HepG2 (cell line): Measurements from ENCODE around the gene CTNNBIP1. TPM values are rescaled to one million over a fixed set of nuclear protein-coding genes. Genes with fewer than 3 reads are reported as not detected.

Experiments
- E2F5 ChIP-seq: sonication (generic); formaldehyde crosslinking; conservative IDR thresholded peaks from 2 replicates; pipeline ENCODE4 v1.4.0; 2020; ENCODE audit warnings: missing genetic modification reagents
- ETS1 ChIP-seq: sonication (generic); formaldehyde crosslinking; IDR thresholded peaks from 2 replicates; pipeline ENCODE4 v1.4.0; 2020; ENCODE audit warnings: missing genetic modification reagents
- FOXK1 ChIP-seq: sonication (generic); formaldehyde crosslinking; IDR thresholded peaks from 2 replicates; pipeline ENCODE4 v1.4.0; 2020; ENCODE audit warnings: low read depth, missing genetic modification reagents, borderline replicate concordance
- KLF16 ChIP-seq, 2 experiments: sonication (generic) in 1 of 2; formaldehyde crosslinking in 1 of 2; IDR thresholded peaks; 2 replicates each; pipeline versions ENCODE4 v1.6.1 to v1.8.0; 2016 to 2023; ENCODE audit warnings: missing genetic modification reagents in 2 of 2, missing compliant biosample characterization in 1 of 2
- MXD4 ChIP-seq: IDR thresholded peaks from 2 replicates; pipeline ENCODE4 v1.6.1; 2016; ENCODE audit warnings: mild to moderate bottlenecking, missing biosample characterization, missing genetic modification reagents
- NCOA5 ChIP-seq: sonication (generic); formaldehyde crosslinking; IDR thresholded peaks from 2 replicates; pipeline ENCODE4 v1.4.0; 2020; ENCODE audit warnings: missing genetic modification reagents
- NRL ChIP-seq: sonication (generic); formaldehyde crosslinking; IDR thresholded peaks from 2 replicates; pipeline ENCODE4 v1.5.0; 2020; ENCODE audit warnings: missing genetic modification reagents, mild to moderate bottlenecking, moderate library complexity, borderline replicate concordance
- RNF2 ChIP-seq: fragments of 450-650 bp; conservative IDR thresholded peaks from 2 replicates; pipeline ENCODE4 v1.6.1; 2016; ENCODE audit warnings: low read depth
- THAP9 ChIP-seq: sonication (generic); formaldehyde crosslinking; IDR thresholded peaks from 2 replicates; pipeline ENCODE4; 2020; ENCODE audit warnings: missing genetic modification reagents, mild to moderate bottlenecking, borderline replicate concordance
- ZNF317 ChIP-seq: sonication (generic); formaldehyde crosslinking; IDR thresholded peaks from 2 replicates; pipeline ENCODE4 v1.5.0; 2020; ENCODE audit warnings: mild to moderate bottlenecking, missing genetic modification reagents
- ZNF431 ChIP-seq: sonication (generic); formaldehyde crosslinking; IDR thresholded peaks from 2 replicates; pipeline ENCODE4 v1.9.0; 2022; ENCODE audit warnings: missing genetic modification reagents, low read depth, mild to moderate bottlenecking, borderline replicate concordance
- ZNF441 ChIP-seq: sonication (generic); formaldehyde crosslinking; IDR thresholded peaks from 2 replicates; pipeline ENCODE4 v1.7.0; 2021; ENCODE audit warnings: missing genetic modification reagents, borderline replicate concordance
- ZNF589 ChIP-seq: sonication (generic); formaldehyde crosslinking; conservative IDR thresholded peaks from 2 replicates; pipeline ENCODE4 v1.8.0; 2022; ENCODE audit warnings: mild to moderate bottlenecking, moderate library complexity, missing genetic modification reagents
- ZNF7 ChIP-seq: IDR thresholded peaks from 2 replicates; pipeline ENCODE4 v1.6.1; 2016; ENCODE audit warnings: missing biosample characterization, missing genetic modification reagents
- ZSCAN20 ChIP-seq: sonication (generic); formaldehyde crosslinking; IDR thresholded peaks from 2 replicates; pipeline ENCODE4 v1.4.0; 2020; ENCODE audit warnings: missing genetic modification reagents, mild to moderate bottlenecking, borderline replicate concordance
- polyA plus RNA-seq, 8 experiments: library from polyadenylated mRNA; depleted of rRNA in 3 of 8; stranded (reverse) in 7 of 8; unstranded in 1 of 8; fragments of >200 nt; fragmentation: Illumina TruSeq in 4 of 8; extraction: Trizol in 4 of 8; gene quantifications; 2 replicates each; pipeline versions ENCODE4 v1.2.1 to v1.2.3, GENCODE V29; 2011 to 2016; ENCODE audit warnings: low read depth in 4 of 8, missing spikeins in 1 of 8, mixed read lengths in 1 of 8; ENCODE audit not compliant: insufficient read depth in 1 of 8
- total RNA-seq, 5 experiments: library from RNA; depleted of rRNA; stranded (reverse); fragments of >200 nt; fragmentation: Illumina TruSeq; extraction: Trizol; gene quantifications; 2 replicates each; pipeline ENCODE4 v1.2.3, GENCODE V29; 2016; ENCODE audit warnings: low read depth in 1 of 5
- TF ChIP-seq, protein P1 (sequence below): sonication (generic); formaldehyde crosslinking; IDR thresholded peaks from 2 replicates; pipeline ENCODE4 v1.4.0; 2020; ENCODE audit warnings: missing genetic modification reagents, borderline replicate concordance
- TF ChIP-seq, protein P2 (sequence below): sonication (generic); formaldehyde crosslinking; IDR thresholded peaks from 2 replicates; pipeline ENCODE4 v1.8.1; 2023; ENCODE audit warnings: mild to moderate bottlenecking, missing genetic modification reagents

The CTNNBIP1 gene
- total and polyA plus RNA-seq, 2 of the 13 experiments (the other 11 are each of a cell fraction or from before 2014, with no cell fraction given), result 71.7 to 83.0 TPM

DNA sequence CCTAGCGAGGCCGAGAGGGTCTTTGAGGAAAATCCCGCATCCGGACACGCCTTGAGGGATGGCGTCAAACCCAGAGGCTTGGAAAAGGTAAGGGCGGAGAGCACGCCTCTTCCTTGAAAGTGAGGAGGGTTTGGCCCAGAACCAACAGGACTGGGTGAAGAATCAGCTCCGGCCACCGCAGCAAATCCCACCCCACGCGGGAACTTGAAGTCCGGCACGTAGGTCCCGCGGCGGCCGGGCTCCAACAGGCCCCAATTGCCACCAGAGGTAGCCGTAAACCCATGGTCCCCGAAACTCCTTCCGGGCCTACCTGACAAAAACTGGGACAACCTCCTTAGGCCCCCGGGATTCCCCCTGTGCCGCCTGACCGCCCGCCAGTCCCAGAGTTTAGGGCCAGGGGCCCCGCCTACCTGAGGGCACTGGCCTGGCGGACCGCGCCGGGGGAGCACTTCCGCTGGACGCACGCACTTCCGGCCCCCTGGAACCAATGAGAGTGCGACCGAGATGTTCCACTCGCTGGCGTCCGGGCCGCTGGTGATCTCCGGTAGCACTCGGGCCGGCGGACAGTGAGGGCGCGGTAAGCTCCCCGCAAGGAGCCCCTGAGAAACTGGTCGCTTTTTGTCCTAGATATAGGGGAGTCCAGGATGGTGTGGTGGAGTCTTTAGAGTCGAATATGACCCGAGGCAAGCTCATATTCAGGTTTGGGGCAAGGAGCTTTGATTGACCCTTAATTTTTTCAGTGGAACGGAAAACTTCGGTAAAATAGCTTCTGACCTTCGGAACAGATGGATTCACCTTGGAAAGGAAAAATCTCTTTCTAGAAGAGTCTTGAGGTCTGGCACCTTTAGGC lies 33.1 kb upstream of the CTNNBIP1 start, which contains the start of the genes LZIC and NMNAT1 (continued):
- TF ChIP-seq THAP9 (peak; percentile 91), ZNF441 (CRISPR knock-in tag) (no peak), E2F5 (CRISPR knock-in tag) (no peak; the same call in 1 of the 2 replicates), NRL (CRISPR knock-in tag) (peak; percentile 92), ZSCAN20 (CRISPR knock-in tag) (peak; percentile 37; the same call in 1 of the 2 replicates), ETS1 (CRISPR knock-in tag) (0 out of 2 replicates have a peak, but pooled peaks have one; percentile 36), ZNF317 (CRISPR knock-in tag) (peak; percentile 69; the same call in 1 of the 2 replicates), ZNF7 (CRISPR knock-in tag) (0 out of 2 replicates have a peak, but pooled peaks have one; percentile 20), KLF16 (CRISPR knock-in tag; IDR thresholded peaks at IDR 0.05) (peak in 1 of 2 experiments; percentile 98; a peak in 2 of 4 replicates), NCOA5 (CRISPR knock-in tag) (no peak), ZNF431 (no peak), MXD4 (CRISPR knock-in tag) (peak; percentile 54; the same call in 1 of the 2 replicates), RNF2 (no peak), FOXK1 (peak; percentile 83), ZNF589 (CRISPR knock-in tag) (no peak)
- TF ChIP-seq, protein P1, sequence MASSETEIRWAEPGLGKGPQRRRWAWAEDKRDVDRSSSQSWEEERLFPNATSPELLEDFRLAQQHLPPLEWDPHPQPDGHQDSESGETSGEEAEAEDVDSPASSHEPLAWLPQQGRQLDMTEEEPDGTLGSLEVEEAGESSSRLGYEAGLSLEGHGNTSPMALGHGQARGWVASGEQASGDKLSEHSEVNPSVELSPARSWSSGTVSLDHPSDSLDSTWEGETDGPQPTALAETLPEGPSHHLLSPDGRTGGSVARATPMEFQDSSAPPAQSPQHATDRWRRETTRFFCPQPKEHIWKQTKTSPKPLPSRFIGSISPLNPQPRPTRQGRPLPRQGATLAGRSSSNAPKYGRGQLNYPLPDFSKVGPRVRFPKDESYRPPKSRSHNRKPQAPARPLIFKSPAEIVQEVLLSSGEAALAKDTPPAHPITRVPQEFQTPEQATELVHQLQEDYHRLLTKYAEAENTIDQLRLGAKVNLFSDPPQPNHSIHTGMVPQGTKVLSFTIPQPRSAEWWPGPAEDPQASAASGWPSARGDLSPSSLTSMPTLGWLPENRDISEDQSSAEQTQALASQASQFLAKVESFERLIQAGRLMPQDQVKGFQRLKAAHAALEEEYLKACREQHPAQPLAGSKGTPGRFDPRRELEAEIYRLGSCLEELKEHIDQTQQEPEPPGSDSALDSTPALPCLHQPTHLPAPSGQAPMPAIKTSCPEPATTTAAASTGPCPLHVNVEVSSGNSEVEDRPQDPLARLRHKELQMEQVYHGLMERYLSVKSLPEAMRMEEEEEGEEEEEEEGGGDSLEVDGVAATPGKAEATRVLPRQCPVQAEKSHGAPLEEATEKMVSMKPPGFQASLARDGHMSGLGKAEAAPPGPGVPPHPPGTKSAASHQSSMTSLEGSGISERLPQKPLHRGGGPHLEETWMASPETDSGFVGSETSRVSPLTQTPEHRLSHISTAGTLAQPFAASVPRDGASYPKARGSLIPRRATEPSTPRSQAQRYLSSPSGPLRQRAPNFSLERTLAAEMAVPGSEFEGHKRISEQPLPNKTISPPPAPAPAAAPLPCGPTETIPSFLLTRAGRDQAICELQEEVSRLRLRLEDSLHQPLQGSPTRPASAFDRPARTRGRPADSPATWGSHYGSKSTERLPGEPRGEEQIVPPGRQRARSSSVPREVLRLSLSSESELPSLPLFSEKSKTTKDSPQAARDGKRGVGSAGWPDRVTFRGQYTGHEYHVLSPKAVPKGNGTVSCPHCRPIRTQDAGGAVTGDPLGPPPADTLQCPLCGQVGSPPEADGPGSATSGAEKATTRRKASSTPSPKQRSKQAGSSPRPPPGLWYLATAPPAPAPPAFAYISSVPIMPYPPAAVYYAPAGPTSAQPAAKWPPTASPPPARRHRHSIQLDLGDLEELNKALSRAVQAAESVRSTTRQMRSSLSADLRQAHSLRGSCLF, result no peak; the same call in 1 of the 2 replicates
- TF ChIP-seq, protein P2, sequence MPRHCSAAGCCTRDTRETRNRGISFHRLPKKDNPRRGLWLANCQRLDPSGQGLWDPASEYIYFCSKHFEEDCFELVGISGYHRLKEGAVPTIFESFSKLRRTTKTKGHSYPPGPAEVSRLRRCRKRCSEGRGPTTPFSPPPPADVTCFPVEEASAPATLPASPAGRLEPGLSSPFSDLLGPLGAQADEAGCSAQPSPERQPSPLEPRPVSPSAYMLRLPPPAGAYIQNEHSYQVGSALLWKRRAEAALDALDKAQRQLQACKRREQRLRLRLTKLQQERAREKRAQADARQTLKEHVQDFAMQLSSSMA (CRISPR knock-in tag), result peak; percentile 56; the same call in 1 of the 2 replicates
